ENCODE results near the gene ARPP21. TPM values are rescaled to one million over a fixed set of nuclear protein-coding genes. Genes with fewer than 3 reads are reported as not detected.

Gene ARPP21
- polyA plus RNA-seq, 2 donors: 0.01 TPM; not detected in 1

DNA sequence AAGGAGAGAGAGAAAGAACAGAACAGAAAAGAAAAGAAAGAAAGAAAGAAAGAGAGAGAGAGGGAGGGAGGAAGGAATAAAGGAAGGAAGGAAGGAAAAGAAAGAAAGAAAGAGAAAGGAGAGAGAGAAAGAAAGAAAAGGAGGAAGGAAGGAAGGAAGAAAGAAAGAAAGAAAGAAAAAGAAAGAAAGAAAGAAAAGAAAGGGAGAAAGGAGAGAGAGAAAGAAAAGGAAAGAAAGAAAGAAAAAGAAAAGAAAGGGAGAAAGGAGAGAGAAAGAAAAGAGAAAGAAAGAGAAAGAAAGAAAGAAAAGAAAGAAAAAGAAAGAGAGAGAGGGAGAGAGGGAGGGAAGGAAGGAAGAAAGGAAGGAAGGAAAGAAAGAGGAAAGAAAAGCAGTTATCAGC is 108.8 kb downstream of the ARPP21 start:
- Histone ChIP-seq H3K27ac (ENCODE audit: low read depth in 2 of 2, low read length in 1 of 2) (no peak overlapping the region), H3K27me3 (ENCODE audit: control insufficient read depth in 1 of 2, insufficient read depth in 2 of 2, low read length in 2 of 2) (no peaks in the 10 kb centered on the region), H3K36me3 (ENCODE audit: control insufficient read depth in 2 of 2, insufficient read depth in 2 of 2, low read length in 1 of 2) (no peaks in the 10 kb centered on the region), H3K4me1 (ENCODE audit: control insufficient read depth in 2 of 2, insufficient read depth in 2 of 2, low read length in 1 of 2) (no peaks in the 10 kb centered on the region), H3K4me3 (ENCODE audit: low read depth in 1 of 2, low read length in 2 of 2) (no peak overlapping the region), H3K9me3 (ENCODE audit: control insufficient read depth in 2 of 2, insufficient read depth in 1 of 2, low read depth in 1 of 2, low read length in 1 of 2) (no peaks in the 10 kb centered on the region)

GRCh38 chr3:35751207-35751606 is 111.9 kb downstream of the ARPP21 start:
- no peaks in the 10 kb centered on the region for H3K27me3 ChIP-seq (ENCODE audit: control insufficient read depth in 1 of 2, insufficient read depth in 2 of 2, low read length in 2 of 2)
- no peaks in the 10 kb centered on the region for H3K9me3 ChIP-seq (ENCODE audit: control insufficient read depth in 2 of 2, insufficient read depth in 1 of 2, low read depth in 1 of 2, low read length in 1 of 2)
- H3K36me3 ChIP-seq (ENCODE audit: control insufficient read depth in 2 of 2, insufficient read depth in 2 of 2, low read length in 1 of 2): no peaks in the 10 kb centered on the region
- WGBS, 2 donors: 87 to 91% methylated on average over 3 of the region's 3 CpGs
- no peaks in the 10 kb centered on the region for H3K4me1 ChIP-seq (ENCODE audit: control insufficient read depth in 2 of 2, insufficient read depth in 2 of 2, low read length in 1 of 2)
- no peak overlapping the region for H3K27ac ChIP-seq (ENCODE audit: low read depth in 2 of 2, low read length in 1 of 2)
- H3K4me3 ChIP-seq (ENCODE audit: low read depth in 1 of 2, low read length in 2 of 2): no peak overlapping the region

DNA sequence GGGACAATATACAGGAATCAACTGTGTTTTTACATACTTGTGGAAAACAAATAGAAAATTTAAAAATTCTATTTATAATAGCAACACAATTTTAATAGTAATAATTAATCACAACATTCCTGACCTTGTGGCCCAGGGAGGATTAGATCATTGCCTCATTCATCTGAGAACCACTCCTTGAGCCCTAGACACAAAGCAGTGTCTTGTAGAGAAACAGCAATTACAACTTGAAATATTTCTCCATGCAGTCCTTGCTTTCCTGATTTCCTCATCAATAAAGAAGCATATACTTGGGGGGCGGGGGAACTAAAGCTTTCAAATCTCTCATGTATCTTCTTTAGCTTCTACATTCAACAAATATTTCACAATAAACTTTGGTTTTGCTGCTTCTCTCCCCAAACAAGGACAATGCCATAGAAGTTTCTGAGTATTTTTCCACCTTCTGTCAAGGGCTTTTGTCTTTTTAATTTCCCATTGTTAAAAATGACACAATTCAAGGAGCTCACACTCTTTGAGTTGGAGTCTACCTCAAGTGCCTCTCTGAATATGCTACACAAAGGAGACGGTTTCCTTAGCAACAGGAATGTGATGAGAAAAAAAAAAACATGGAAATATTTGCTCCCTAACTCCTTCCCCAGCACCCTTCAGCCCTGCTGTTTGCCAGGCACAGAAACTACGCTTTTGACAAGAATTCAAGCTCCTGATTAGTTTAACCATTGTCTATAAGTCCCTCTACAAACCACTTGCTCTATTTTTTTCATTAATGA is 118.8 kb downstream of the ARPP21 start:
- 68 to 71% methylated on average over 3 of the region's 3 CpGs for WGBS, 2 donors
- Histone ChIP-seq H3K36me3 (ENCODE audit: control insufficient read depth in 2 of 2, insufficient read depth in 2 of 2, low read length in 1 of 2) (no peaks in the 10 kb centered on the region), H3K4me3 (ENCODE audit: low read depth in 1 of 2, low read length in 2 of 2) (no peak overlapping the region), H3K4me1 (ENCODE audit: control insufficient read depth in 2 of 2, insufficient read depth in 2 of 2, low read length in 1 of 2) (no peaks in the 10 kb centered on the region), H3K27me3 (ENCODE audit: control insufficient read depth in 1 of 2, insufficient read depth in 2 of 2, low read length in 2 of 2) (no peaks in the 10 kb centered on the region), H3K9me3 (ENCODE audit: control insufficient read depth in 2 of 2, insufficient read depth in 1 of 2, low read depth in 1 of 2, low read length in 1 of 2) (no peaks in the 10 kb centered on the region), H3K27ac (ENCODE audit: low read depth in 2 of 2, low read length in 1 of 2) (no peak overlapping the region)

GRCh38 chr3:35760146-35760545 is 120.8 kb downstream of the ARPP21 start:
- no peak overlapping the region for H3K4me3 ChIP-seq (ENCODE audit: low read depth in 1 of 2, low read length in 2 of 2)
- no peak overlapping the region for H3K27ac ChIP-seq (ENCODE audit: low read depth in 2 of 2, low read length in 1 of 2)
- 67 to 71% methylated on average over 4 of the region's 4 CpGs for WGBS, 2 donors
- H3K4me1 ChIP-seq (ENCODE audit: control insufficient read depth in 2 of 2, insufficient read depth in 2 of 2, low read length in 1 of 2): no peaks in the 10 kb centered on the region
- H3K36me3 ChIP-seq (ENCODE audit: control insufficient read depth in 2 of 2, insufficient read depth in 2 of 2, low read length in 1 of 2): no peaks in the 10 kb centered on the region
- no peaks in the 10 kb centered on the region for H3K27me3 ChIP-seq (ENCODE audit: control insufficient read depth in 1 of 2, insufficient read depth in 2 of 2, low read length in 2 of 2)
- no peaks in the 10 kb centered on the region for H3K9me3 ChIP-seq (ENCODE audit: control insufficient read depth in 2 of 2, insufficient read depth in 1 of 2, low read depth in 1 of 2, low read length in 1 of 2)

GRCh38 chr3:35761311-35761710 is 122.0 kb downstream of the ARPP21 start:
- H3K27me3 ChIP-seq (ENCODE audit: control insufficient read depth in 1 of 2, insufficient read depth in 2 of 2, low read length in 2 of 2): no peaks in the 10 kb centered on the region
- no peaks in the 10 kb centered on the region for H3K4me1 ChIP-seq (ENCODE audit: control insufficient read depth in 2 of 2, insufficient read depth in 2 of 2, low read length in 1 of 2)
- H3K9me3 ChIP-seq (ENCODE audit: control insufficient read depth in 2 of 2, insufficient read depth in 1 of 2, low read depth in 1 of 2, low read length in 1 of 2): no peaks in the 10 kb centered on the region
- no peaks in the 10 kb centered on the region for H3K36me3 ChIP-seq (ENCODE audit: control insufficient read depth in 2 of 2, insufficient read depth in 2 of 2, low read length in 1 of 2)
- no peak overlapping the region for H3K4me3 ChIP-seq (ENCODE audit: low read depth in 1 of 2, low read length in 2 of 2)
- 56 to 66% methylated on average over 1 of the region's 1 CpG for WGBS, 2 donors
- no peak overlapping the region for H3K27ac ChIP-seq (ENCODE audit: low read depth in 2 of 2, low read length in 1 of 2)

GRCh38 chr3:35772381-35773015 is 133.2 kb downstream of the ARPP21 start:
- no peaks in the 10 kb centered on the region for H3K36me3 ChIP-seq (ENCODE audit: control insufficient read depth in 2 of 2, insufficient read depth in 2 of 2, low read length in 1 of 2)
- no peak overlapping the region for H3K4me3 ChIP-seq (ENCODE audit: low read depth in 1 of 2, low read length in 2 of 2)
- H3K4me1 ChIP-seq (ENCODE audit: control insufficient read depth in 2 of 2, insufficient read depth in 2 of 2, low read length in 1 of 2): no peaks in the 10 kb centered on the region
- H3K27me3 ChIP-seq (ENCODE audit: control insufficient read depth in 1 of 2, insufficient read depth in 2 of 2, low read length in 2 of 2): no peaks in the 10 kb centered on the region
- H3K9me3 ChIP-seq (ENCODE audit: control insufficient read depth in 2 of 2, insufficient read depth in 1 of 2, low read depth in 1 of 2, low read length in 1 of 2): no peaks in the 10 kb centered on the region
- no peak overlapping the region for H3K27ac ChIP-seq (ENCODE audit: low read depth in 2 of 2, low read length in 1 of 2)
- WGBS, 2 donors: 26 to 51% methylated on average over 2 of the region's 2 CpGs

- no peak overlapping the region for H3K27ac ChIP-seq (ENCODE audit: low read depth in 2 of 2, low read length in 1 of 2)
- H3K4me3 ChIP-seq (ENCODE audit: low read depth in 1 of 2, low read length in 2 of 2): no peak overlapping the region
- H3K36me3 ChIP-seq (ENCODE audit: control insufficient read depth in 2 of 2, insufficient read depth in 2 of 2, low read length in 1 of 2): no peaks in the 10 kb centered on the region
- no peaks in the 10 kb centered on the region for H3K4me1 ChIP-seq (ENCODE audit: control insufficient read depth in 2 of 2, insufficient read depth in 2 of 2, low read length in 1 of 2)
- H3K9me3 ChIP-seq (ENCODE audit: control insufficient read depth in 2 of 2, insufficient read depth in 1 of 2, low read depth in 1 of 2, low read length in 1 of 2): no peaks in the 10 kb centered on the region
- no peaks in the 10 kb centered on the region for H3K27me3 ChIP-seq (ENCODE audit: control insufficient read depth in 1 of 2, insufficient read depth in 2 of 2, low read length in 2 of 2)
- WGBS, 2 donors: 74 to 91% methylated on average over 1 of the region's 1 CpG
Measured at GRCh38 chr3:35773417-35773816, 134.1 kb downstream of the ARPP21 start.

GRCh38 chr3:35776346-35776745 is 137.0 kb downstream of the ARPP21 start:
- H3K27me3 ChIP-seq (ENCODE audit: control insufficient read depth in 1 of 2, insufficient read depth in 2 of 2, low read length in 2 of 2): peaks cover 0 to 2% of the 10 kb centered on the region in 2 donors
- 71 to 76% methylated on average over 2 of the region's 2 CpGs for WGBS, 2 donors
- H3K9me3 ChIP-seq (ENCODE audit: control insufficient read depth in 2 of 2, insufficient read depth in 1 of 2, low read depth in 1 of 2, low read length in 1 of 2): no peaks in the 10 kb centered on the region
- no peak overlapping the region for H3K4me3 ChIP-seq (ENCODE audit: low read depth in 1 of 2, low read length in 2 of 2)
- H3K4me1 ChIP-seq (ENCODE audit: control insufficient read depth in 2 of 2, insufficient read depth in 2 of 2, low read length in 1 of 2): no peaks in the 10 kb centered on the region
- no peaks in the 10 kb centered on the region for H3K36me3 ChIP-seq (ENCODE audit: control insufficient read depth in 2 of 2, insufficient read depth in 2 of 2, low read length in 1 of 2)
- H3K27ac ChIP-seq (ENCODE audit: low read depth in 2 of 2, low read length in 1 of 2): no peak overlapping the region

- no peaks in the 10 kb centered on the region for H3K4me1 ChIP-seq (ENCODE audit: control insufficient read depth in 2 of 2, insufficient read depth in 2 of 2, low read length in 1 of 2)
- H3K4me3 ChIP-seq (ENCODE audit: low read depth in 1 of 2, low read length in 2 of 2): no peak overlapping the region
- no peaks in the 10 kb centered on the region for H3K36me3 ChIP-seq (ENCODE audit: control insufficient read depth in 2 of 2, insufficient read depth in 2 of 2, low read length in 1 of 2)
- no peaks in the 10 kb centered on the region for H3K9me3 ChIP-seq (ENCODE audit: control insufficient read depth in 2 of 2, insufficient read depth in 1 of 2, low read depth in 1 of 2, low read length in 1 of 2)
- H3K27me3 ChIP-seq (ENCODE audit: control insufficient read depth in 1 of 2, insufficient read depth in 2 of 2, low read length in 2 of 2): peaks cover 0 to 2% of the 10 kb centered on the region in 2 donors
- no peak overlapping the region for H3K27ac ChIP-seq (ENCODE audit: low read depth in 2 of 2, low read length in 1 of 2)
- WGBS, 2 donors: 72 to 82% methylated on average over 2 of the region's 2 CpGs
Measured at GRCh38 chr3:35777065-35777464, 137.7 kb downstream of the ARPP21 start.
